CD4-positive, alpha-beta memory T cell (primary cell): ENCODE measurements around the gene HSD11B1. TPM values are rescaled to one million over a fixed set of nuclear protein-coding genes. Genes with fewer than 3 reads are reported as not detected.
A peak's percentile ranks its signal among the peaks of the same experiment; 100 is the strongest.

Experiments used
- CTCF ChIA-PET: fragments of 350-600 bp; sonication (Branson Sonifier 250); formaldehyde crosslinking; loops from one replicate; lab custom pipeline; 2021; ENCODE audit warnings: inconsistent platforms; ENCODE audit not compliant: partially characterized antibody; lab: Charles Lee
- POLR2A ChIA-PET: fragments of 350-600 bp; sonication (Branson Sonifier 250); formaldehyde crosslinking; loops from one replicate; lab custom pipeline; 2021; ENCODE audit not compliant: partially characterized antibody; lab: Charles Lee
- DNase-seq, 5 donors: peaks; one replicate each; pipeline versions ENCODE4 v3.0.0 to v3.0.0-alpha.2; 2020 to 2022; ENCODE audit warnings: mixed read lengths in 1 of 5
- H3K27ac ChIP-seq: one replicate; pipeline ENCODE4 v1.7.0; 2013; ENCODE audit warnings: low read depth, low read length
- H3K27me3 ChIP-seq: 2 replicates; pipeline ENCODE4 v1.7.0; 2013; ENCODE audit warnings: mild to moderate bottlenecking, low read length, moderate library complexity; ENCODE audit not compliant: insufficient read depth
- H3K36me3 ChIP-seq: 2 replicates; pipeline ENCODE4 v1.7.0; 2013; ENCODE audit warnings: mild to moderate bottlenecking, low read length, moderate library complexity; ENCODE audit not compliant: insufficient read depth
- H3K4me1 ChIP-seq: 2 replicates; pipeline ENCODE4 v1.7.0; 2013; ENCODE audit warnings: mild to moderate bottlenecking, low read length, moderate library complexity; ENCODE audit not compliant: insufficient read depth
- H3K4me3 ChIP-seq, 2 donors: one replicate each; pipeline ENCODE4 v1.7.0; 2013; ENCODE audit warnings: low read length in 2 of 2, mild to moderate bottlenecking in 1 of 2
- H3K9me3 ChIP-seq, 2 donors: one replicate each; pipeline ENCODE4 v1.7.0; 2013; ENCODE audit warnings: low read length in 2 of 2, control low read depth in 1 of 2; ENCODE audit not compliant: control insufficient read depth in 1 of 2
- H3K27ac Mint-ChIP-seq, 7 donors: one replicate each; pipeline ENCODE4 v1.8.0; 2020 to 2021; ENCODE audit warnings: mixed read lengths in 7 of 7, mild to moderate bottlenecking in 6 of 7, inconsistent platforms in 3 of 7, moderate library complexity in 3 of 7
- H3K27me3 Mint-ChIP-seq, 2 donors: one replicate each; pipeline ENCODE4 v1.8.0; 2020 to 2021; ENCODE audit warnings: mixed read lengths in 2 of 2
- H3K36me3 Mint-ChIP-seq, 2 donors: one replicate each; pipeline ENCODE4 v1.8.0; 2020 to 2021; ENCODE audit warnings: mixed read lengths in 2 of 2, inconsistent platforms in 1 of 2, mild to moderate bottlenecking in 1 of 2
- H3K4me1 Mint-ChIP-seq, 4 donors: one replicate each; pipeline ENCODE4 v1.8.0; 2020 to 2021; ENCODE audit warnings: mixed read lengths in 4 of 4, mild to moderate bottlenecking in 1 of 4
- H3K4me3 Mint-ChIP-seq, 8 donors: one replicate each; pipeline ENCODE4 v1.8.0; 2020 to 2021; ENCODE audit warnings: mixed read lengths in 8 of 8, mild to moderate bottlenecking in 7 of 8, moderate library complexity in 6 of 8, inconsistent platforms in 3 of 8
- H3K9me3 Mint-ChIP-seq, 8 donors: one replicate each; pipeline ENCODE4 v1.8.0; 2020 to 2021; ENCODE audit warnings: mixed read lengths in 8 of 8, mild to moderate bottlenecking in 5 of 8, inconsistent platforms in 3 of 8, moderate library complexity in 1 of 8
- intact Hi-C: fragments of 100-400 bp; cut with micrococcal nuclease; formaldehyde crosslinking; loops from one replicate; pipeline ENCODE4 v1.15.1; 2023
- polyA plus RNA-seq, 2 donors: library from polyadenylated mRNA; unstranded; fragments of 300-500 nt; fragmentation: Illumina TruSeq; gene quantifications; one replicate each; pipeline ENCODE4 v1.2.3, GENCODE V29; 2021
- total RNA-seq, 2 experiments: library from RNA; stranded (reverse); gene quantifications; one replicate each; pipeline ENCODE4 v1.2.3, GENCODE V29; 2021

Gene HSD11B1
- total and polyA plus RNA-seq, 4 experiments from 2014 or later, result 0.49 to 7.3 (median 5.6) TPM; not detected in 1

- peaks cover 0 to 7% (median 3%) of the 10 kb centered on the region in 4 donors for H3K4me1 Mint-ChIP-seq
- no peak overlapping the region for H3K27ac Mint-ChIP-seq
- intact Hi-C loops, result no loop called here
- CTCF ChIA-PET, result interaction anchor here (1.4 to 1.5 kb wide), 2 partner anchors 13 to 133 kb away, joined by 3 read pairs; no protein-coding TSS in a partner anchor
- Histone ChIP-seq H3K4me1 (no peaks in the 10 kb centered on the region), H3K4me3 (no peak overlapping the region), H3K9me3 (no peaks in the 10 kb centered on the region), H3K27ac (no peak overlapping the region), H3K36me3 (no peaks in the 10 kb centered on the region), H3K27me3 (no peaks in the 10 kb centered on the region)
- DNase-seq, result no peak
- H3K27me3 Mint-ChIP-seq, result peaks cover 3 to 4% of the 10 kb centered on the region in 2 donors
- POLR2A ChIA-PET, result no interaction called here
- H3K9me3 Mint-ChIP-seq, result no peaks in the 10 kb centered on the region
- peaks cover 7 to 34% of the 10 kb centered on the region in 2 donors for H3K36me3 Mint-ChIP-seq
- no peak overlapping the region for H3K4me3 Mint-ChIP-seq
Observed at GRCh38 chr1:209702832-209703231, 1.8 kb upstream of the HSD11B1 start.

GRCh38 chr1:209703834-209704504, 677 bp upstream of the HSD11B1 start:
- no peak for DNase-seq
- no peaks in the 10 kb centered on the region for H3K36me3 ChIP-seq

GRCh38 chr1:209705033-209705598, 470 bp downstream of the HSD11B1 start:
- peaks cover 0 to 3% of the 10 kb centered on the region in 2 donors for H3K27me3 Mint-ChIP-seq
- no peak for DNase-seq
- Histone ChIP-seq H3K4me3 (no peak overlapping the region), H3K9me3 (no peaks in the 10 kb centered on the region), H3K36me3 (no peaks in the 10 kb centered on the region), H3K27me3 (no peaks in the 10 kb centered on the region), H3K27ac (no peak overlapping the region), H3K4me1 (peaks cover 4% of the 10 kb centered on the region)
- ChIA-PET CTCF (interaction anchor here (0.8 to 1.7 kb wide), 3 partner anchors 40 to 138 kb away, joined by 3 to 5 read pairs (median 4); no protein-coding TSS in a partner anchor), POLR2A (interaction anchor here (0.9 kb wide), 1 partner anchor 8 kb away, joined by 3 read pairs; no protein-coding TSS in a partner anchor)
- peaks cover 10 to 16% (median 12%) of the 10 kb centered on the region in 4 donors for H3K4me1 Mint-ChIP-seq
- H3K36me3 Mint-ChIP-seq, result peaks cover 9 to 35% of the 10 kb centered on the region in 2 donors
- no peaks in the 10 kb centered on the region for H3K9me3 Mint-ChIP-seq
- H3K27ac Mint-ChIP-seq, result no peak overlapping the region
- H3K4me3 Mint-ChIP-seq, result no peak overlapping the region
- intact Hi-C loops, result loop anchor here (5.0 kb wide), 1 partner anchor 42 kb away; no protein-coding TSS in a partner anchor

More at GRCh38 chr1:209703834-209704504, 677 bp upstream of the HSD11B1 start:
- no peak overlapping the region for H3K27ac Mint-ChIP-seq
- H3K27me3 Mint-ChIP-seq, result peaks cover 2 to 3% of the 10 kb centered on the region in 2 donors
- H3K27me3 ChIP-seq, result no peaks in the 10 kb centered on the region
- H3K4me1 Mint-ChIP-seq, result peaks cover 0 to 7% (median 4%) of the 10 kb centered on the region in 4 donors
- intact Hi-C loops, result no loop called here
- H3K4me1 ChIP-seq, result no peaks in the 10 kb centered on the region
- H3K4me3 ChIP-seq, result no peak overlapping the region
- no peak overlapping the region for H3K4me3 Mint-ChIP-seq
- no peaks in the 10 kb centered on the region for H3K9me3 ChIP-seq
- no peak overlapping the region for H3K27ac ChIP-seq
- H3K9me3 Mint-ChIP-seq, result no peaks in the 10 kb centered on the region
- CTCF ChIA-PET, result interaction anchor here (1.4 to 1.7 kb wide), 5 partner anchors 10 to 137 kb away, joined by 3 to 5 read pairs (median 4); no protein-coding TSS in a partner anchor
- H3K36me3 Mint-ChIP-seq, result peaks cover 9 to 35% of the 10 kb centered on the region in 2 donors
- POLR2A ChIA-PET, result interaction anchor here (0.5 to 0.9 kb wide), 2 partner anchors 9 to 366 kb away, joined by 3 read pairs; no protein-coding TSS in a partner anchor

GRCh38 chr1:209706622-209707021, 2.0 kb downstream of the HSD11B1 start:
- H3K27ac ChIP-seq, result no peak overlapping the region
- CTCF ChIA-PET, result interaction anchor here (1.0 to 1.5 kb wide), 6 partner anchors 14 to 140 kb away, joined by 3 read pairs; no protein-coding TSS in a partner anchor
- H3K9me3 Mint-ChIP-seq, result no peaks in the 10 kb centered on the region
- H3K4me1 Mint-ChIP-seq, result peaks cover 14 to 21% (median 20%) of the 10 kb centered on the region in 4 donors
- H3K36me3 Mint-ChIP-seq, result peaks cover 9 to 28% of the 10 kb centered on the region in 2 donors
- no peak overlapping the region for H3K4me3 ChIP-seq
- H3K27me3 Mint-ChIP-seq, result peaks cover 0 to 2% of the 10 kb centered on the region in 2 donors
- DNase-seq, result no peak
- no peaks in the 10 kb centered on the region for H3K27me3 ChIP-seq
- no peak overlapping the region for H3K4me3 Mint-ChIP-seq
- H3K4me1 ChIP-seq, result peaks cover 8% of the 10 kb centered on the region
- H3K9me3 ChIP-seq, result no peaks in the 10 kb centered on the region
- H3K27ac Mint-ChIP-seq, result peak overlapping the region in 1 of 7 donors; percentile 15
- H3K36me3 ChIP-seq, result no peaks in the 10 kb centered on the region
- intact Hi-C loops, result loop anchor here (5.0 kb wide), 1 partner anchor 41 kb away; no protein-coding TSS in a partner anchor
- POLR2A ChIA-PET, result no interaction called here

- CTCF ChIA-PET, result interaction anchor here (0.9 to 1.5 kb wide), 9 partner anchors 10 to 140 kb away, joined by 3 to 6 read pairs (median 3); no protein-coding TSS in a partner anchor
- H3K36me3 Mint-ChIP-seq, result peaks cover 9 to 32% of the 10 kb centered on the region in 2 donors
- DNase-seq, result no peak
- peaks cover 0 to 3% of the 10 kb centered on the region in 2 donors for H3K27me3 Mint-ChIP-seq
- H3K4me3 Mint-ChIP-seq, result no peak overlapping the region
- H3K4me1 Mint-ChIP-seq, result peaks cover 14 to 21% (median 20%) of the 10 kb centered on the region in 4 donors
- peak overlapping the region in 1 of 7 donors; percentile 37 for H3K27ac Mint-ChIP-seq
- intact Hi-C loops, result loop anchor here (5.0 kb wide), 1 partner anchor 40 kb away; no protein-coding TSS in a partner anchor
- Histone ChIP-seq H3K36me3 (no peaks in the 10 kb centered on the region), H3K27me3 (no peaks in the 10 kb centered on the region), H3K9me3 (no peaks in the 10 kb centered on the region), H3K4me3 (no peak overlapping the region), H3K4me1 (peaks cover 8% of the 10 kb centered on the region), H3K27ac (no peak overlapping the region)
- POLR2A ChIA-PET, result no interaction called here
- no peaks in the 10 kb centered on the region for H3K9me3 Mint-ChIP-seq
Observed at GRCh38 chr1:209707308-209707707, 2.7 kb downstream of the HSD11B1 start.

GRCh38 chr1:209708297-209708696, 3.7 kb downstream of the HSD11B1 start:
- Histone ChIP-seq H3K9me3 (no peaks in the 10 kb centered on the region), H3K27me3 (no peaks in the 10 kb centered on the region), H3K4me1 (peaks cover 8% of the 10 kb centered on the region), H3K27ac (no peak overlapping the region), H3K4me3 (no peak overlapping the region), H3K36me3 (no peaks in the 10 kb centered on the region)
- DNase-seq, result no peak
- CTCF ChIA-PET, result interaction anchor here (1.2 to 1.4 kb wide), 3 partner anchors 11 to 40 kb away, joined by 3 to 6 read pairs (median 4); no protein-coding TSS in a partner anchor
- H3K9me3 Mint-ChIP-seq, result no peaks in the 10 kb centered on the region
- peaks cover 9 to 32% of the 10 kb centered on the region in 2 donors for H3K36me3 Mint-ChIP-seq
- POLR2A ChIA-PET, result no interaction called here
- no peak overlapping the region for H3K27ac Mint-ChIP-seq
- H3K4me1 Mint-ChIP-seq, result peaks cover 14 to 21% (median 20%) of the 10 kb centered on the region in 4 donors
- H3K27me3 Mint-ChIP-seq, result peaks cover 0 to 3% of the 10 kb centered on the region in 2 donors
- intact Hi-C loops, result loop anchor here (5.0 kb wide), 1 partner anchor 39 kb away; no protein-coding TSS in a partner anchor
- no peak overlapping the region for H3K4me3 Mint-ChIP-seq
